A549 (cell line): ENCODE results near the gene PYCARD. TPM values are rescaled to one million over a fixed set of nuclear protein-coding genes. Genes with fewer than 3 reads are reported as not detected.

Source experiments
- ATAC-seq, 2 experiments: fragments of 200-7000 bp in 1 of 2; fragments of >200 bp in 1 of 2; cut with Nextera tagmentation in 1 of 2; cut with Tn5 transposase in 1 of 2; 3 replicates each; pipeline versions ENCODE4 v1.8.0 to v1.9.1; 2018 to 2020; ENCODE audit warnings: mild to moderate bottlenecking in 1 of 2, moderate library complexity in 1 of 2
- CTCF ChIA-PET: fragments of 300-600 bp; sonication (Branson Sonifier 250); formaldehyde crosslinking; extraction: SDS; loops from one replicate; lab custom pipeline; 2021; ENCODE audit warnings: antibody characterized with exemption, inconsistent platforms; lab: Yijun Ruan, JAX
- POLR2A ChIA-PET: fragments of 350-600 bp; formaldehyde crosslinking; extraction: SDS; loops from one replicate; lab custom pipeline; 2021; ENCODE audit warnings: antibody characterized with exemption, inconsistent platforms; lab: Yijun Ruan, JAX
- DNase-seq, 2 experiments: peaks; one replicate each; pipeline versions ENCODE4 v3.0.0 to v3.0.0-alpha.2; 2011 to 2016; ENCODE audit warnings: low read depth in 1 of 2, low spot score in 1 of 2
- FAIRE-seq: peaks from 2 replicates; lab custom pipeline; 2011; peaks lifted over from hg19 to GRCh38; lab: Jason Lieb, UNC
- H3K27ac ChIP-seq, 2 experiments: fragments of >200 bp; sonication (Bioruptor Twin); formaldehyde crosslinking; 3 replicates each; pipeline ENCODE4 v1.5.1; 2016 to 2017
- H3K4me1 ChIP-seq: fragments of >200 bp; sonication (Bioruptor Twin); formaldehyde crosslinking; 3 replicates; pipeline ENCODE4 v1.6.1; 2016
- H3K4me2 ChIP-seq: fragments of >200 bp; sonication (Bioruptor Twin); formaldehyde crosslinking; 3 replicates; pipeline ENCODE4 v1.6.1; 2016
- H3K4me3 ChIP-seq: fragments of >200 bp; sonication (Bioruptor Twin); formaldehyde crosslinking; 3 replicates; pipeline ENCODE4 v1.5.1; 2016
- H3K9me3 ChIP-seq: fragments of >200 bp; sonication (Bioruptor Twin); formaldehyde crosslinking; 3 replicates; pipeline ENCODE4 v1.6.1; 2016
- CBX2 ChIP-seq: fragments of 200-600 bp; sonication (generic); IDR thresholded peaks from 2 replicates; pipeline ENCODE4 v1.6.1; 2016; ENCODE audit warnings: low read depth, mild to moderate bottlenecking, borderline replicate concordance
- CHD4 ChIP-seq: fragments of 200-600 bp; sonication (generic); IDR thresholded peaks from 2 replicates; pipeline ENCODE4 v1.6.1; 2016; ENCODE audit warnings: antibody characterized with exemption, mild to moderate bottlenecking, borderline replicate concordance
- EHF ChIP-seq: fragments of 250-450 bp; sonication (Bioruptor Pico); IDR thresholded peaks from 2 replicates; pipeline ENCODE4 v1.5.0; 2020; ENCODE audit warnings: mild to moderate bottlenecking
- EP300 ChIP-seq, 2 experiments: fragments of >200 bp; sonication (Bioruptor Twin); formaldehyde crosslinking; IDR thresholded peaks; 2 replicates in 1 of 2; 3 replicates in 1 of 2; pipeline ENCODE4 v1.6.1; 2016 to 2017
- FOSB ChIP-seq: fragments of 250-450 bp; sonication (Bioruptor Pico); IDR thresholded peaks from 2 replicates; pipeline ENCODE4 v1.5.0; 2020; ENCODE audit warnings: mild to moderate bottlenecking, moderate library complexity
- FOXS1 ChIP-seq: fragments of 250-450 bp; sonication (Bioruptor Pico); IDR thresholded peaks from 2 replicates; pipeline ENCODE4 v1.5.0; 2020; ENCODE audit warnings: mild to moderate bottlenecking, moderate library complexity
- HEYL ChIP-seq: fragments of 250-450 bp; sonication (Bioruptor Pico); IDR thresholded peaks from 2 replicates; pipeline ENCODE4 v1.8.0; 2021; ENCODE audit warnings: mild to moderate bottlenecking, moderate library complexity
- HOXB13 ChIP-seq: fragments of 250-450 bp; sonication (Bioruptor Pico); IDR thresholded peaks from 2 replicates; pipeline ENCODE4 v1.5.0; 2020; ENCODE audit warnings: low read depth, mild to moderate bottlenecking, moderate library complexity
- JUN ChIP-seq, 2 experiments: fragments of >200 bp; sonication (Bioruptor Twin); formaldehyde crosslinking; IDR thresholded peaks; 2 replicates in 1 of 2; 3 replicates in 1 of 2; pipeline ENCODE4 v1.6.1; 2016 to 2017
- MAZ ChIP-seq: fragments of 150-350 bp; IDR thresholded peaks from 2 replicates; pipeline ENCODE4 v1.6.1; 2014; ENCODE audit warnings: antibody characterized with exemption, low read depth, low read length, borderline replicate concordance
- NPAS2 ChIP-seq: fragments of 250-450 bp; sonication (Bioruptor Pico); IDR thresholded peaks from 2 replicates; pipeline ENCODE4 v1.8.0; 2022; ENCODE audit warnings: mild to moderate bottlenecking, moderate library complexity, borderline replicate concordance
- POLR2A ChIP-seq: IDR thresholded peaks from 2 replicates; pipeline ENCODE4 v1.6.1; 2012; ENCODE audit warnings: mild to moderate bottlenecking, low read length
- RARB ChIP-seq: fragments of 250-450 bp; sonication (Bioruptor Pico); IDR thresholded peaks from 2 replicates; pipeline ENCODE4 v1.8.0; 2021; ENCODE audit warnings: mild to moderate bottlenecking, moderate library complexity
- RNF2 ChIP-seq: fragments of 200-600 bp; sonication (generic); IDR thresholded peaks from 2 replicates; pipeline ENCODE4 v1.6.1; 2016; ENCODE audit warnings: low read depth, mild to moderate bottlenecking, antibody characterized with exemption, moderate library complexity, borderline replicate concordance
- SREBF2 ChIP-seq: fragments of 450-650 bp; IDR thresholded peaks from 2 replicates; pipeline ENCODE4 v1.6.1; 2014; ENCODE audit warnings: mild to moderate bottlenecking, moderate library complexity
- TFCP2L1 ChIP-seq: fragments of 250-450 bp; sonication (Bioruptor Pico); IDR thresholded peaks from 2 replicates; pipeline ENCODE4 v1.5.0; 2021; ENCODE audit warnings: mild to moderate bottlenecking
- ZC3H11A ChIP-seq: fragments of 450-650 bp; IDR thresholded peaks from 2 replicates; pipeline ENCODE4 v1.6.1; 2014; ENCODE audit warnings: antibody characterized with exemption, mild to moderate bottlenecking
- ZNF302 ChIP-seq: fragments of 250-450 bp; sonication (Bioruptor Pico); IDR thresholded peaks from 2 replicates; pipeline ENCODE4 v1.9.0; 2021; ENCODE audit warnings: inconsistent platforms, mild to moderate bottlenecking, moderate library complexity
- WGBS: methylation state at CpG from one replicate; pipeline ENCODE4 v1.1.6; 2017; ENCODE audit errors: missing lambda C conversion rate; 5-methylcytosine and 5-hydroxymethylcytosine counted together
- polyA minus RNA-seq: library from RNA; depleted of rRNA, polyadenylated mRNA; stranded (reverse); fragments of >200 nt; gene quantifications from 2 replicates; pipeline ENCODE4 v1.2.3, GENCODE V29; 2011; rRNA and poly(A)+ RNA removed
- polyA plus RNA-seq, 4 experiments: library from polyadenylated mRNA; depleted of rRNA in 3 of 4; stranded (reverse); fragments of >200 nt; fragmentation: RNase III in 1 of 4; extraction: RNeasy Plus Mini Kit Qiagen cat#74134 plus additional on column Dnase treatment in 1 of 4; gene quantifications; 2 replicates in 3 of 4; 3 replicates in 1 of 4; pipeline ENCODE4 v1.2.3, GENCODE V29; 2011 to 2017
- TF ChIP-seq, protein P1 (sequence below): IDR thresholded peaks from 2 replicates; pipeline ENCODE4 v1.6.1; 2012
- TF ChIP-seq, protein P2 (sequence below): fragments of >200 bp; sonication (Bioruptor Twin); formaldehyde crosslinking; IDR thresholded peaks from 3 replicates; pipeline ENCODE4 v1.6.1; 2016
- TF ChIP-seq, protein P3 (sequence below): IDR thresholded peaks from 2 replicates; pipeline ENCODE4 v1.6.1; 2012
- TF ChIP-seq, protein P4 (sequence below): IDR thresholded peaks from 2 replicates; pipeline ENCODE4 v1.6.1; 2012; ENCODE audit warnings: low read depth, borderline replicate concordance

PYCARD gene
- 16.1 and 20.0 TPM in 2 replicates for polyA plus RNA-seq (2011; rRNA removed)
- 55.4 and 66.6 TPM in 2 replicates for polyA plus RNA-seq (2012; cell fraction: cytosol; rRNA removed)
- polyA plus RNA-seq (2012; cell fraction: nucleus; rRNA removed), result 46.0 and 74.9 TPM in 2 replicates
- 26.4 to 32.2 TPM (median 30.1 TPM) in 3 replicates for polyA plus RNA-seq (2017; fragmentation: RNase III; extraction: RNeasy Plus Mini Kit Qiagen cat#74134 plus additional on column Dnase treatment)
- 12.4 and 15.4 TPM in 2 replicates for polyA minus RNA-seq

DNA sequence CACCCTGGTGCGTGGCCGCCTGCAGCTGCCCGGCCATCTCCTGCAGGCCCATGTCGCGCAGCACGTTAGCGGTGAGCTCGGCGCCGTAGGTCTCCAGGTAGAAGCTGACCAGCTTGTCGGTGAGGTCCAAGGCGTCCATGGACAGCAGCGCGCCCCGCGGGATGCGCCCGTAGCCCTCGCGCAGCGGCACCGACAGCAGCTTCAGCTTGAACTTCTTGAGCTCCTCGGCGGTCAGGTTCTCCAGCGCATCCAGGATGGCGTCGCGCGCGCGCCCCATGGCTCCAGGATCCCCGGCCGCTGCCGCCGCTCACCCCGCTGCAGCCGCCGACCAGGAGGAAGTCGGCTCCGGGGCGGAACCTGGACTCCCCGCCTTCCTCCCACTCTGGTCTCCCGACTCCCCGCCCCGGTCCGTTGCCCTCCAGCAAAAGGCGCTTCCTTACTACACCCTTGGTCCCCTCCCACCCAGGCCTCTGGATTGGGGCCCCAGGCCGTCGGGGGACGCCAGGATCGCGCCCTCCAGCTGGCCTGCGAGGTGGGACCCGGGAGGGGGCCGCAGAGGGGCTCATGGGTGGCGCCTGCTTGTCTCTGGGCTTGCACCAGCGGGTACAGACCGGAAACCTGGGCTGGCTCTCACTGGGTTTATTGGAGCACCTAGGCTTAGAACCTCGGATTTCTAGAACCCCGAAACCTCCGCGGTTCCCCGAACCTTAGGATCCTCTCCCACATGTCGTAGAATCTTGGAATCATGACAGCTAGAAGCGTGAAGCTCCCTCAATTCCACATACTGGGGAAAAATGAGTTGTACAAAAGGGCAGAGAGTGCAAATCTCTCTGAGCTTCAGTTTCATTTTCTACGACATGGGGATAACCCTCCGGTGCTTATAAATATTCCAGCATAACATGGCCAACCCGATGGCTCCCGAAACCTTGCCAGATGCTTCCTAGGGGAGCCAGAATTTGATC is at the start of gene PYCARD:
Gene PYCARD (minus strand): TSS at position 347 of the 962 bp plus-strand sequence. CDS start 70 bp downstream, at position 277.
- WGBS, result 32% methylated on average over 56 of the region's 69 CpGs
- Histone ChIP-seq H3K27ac (peak within 1 kb of the TSS; percentile 69 to 81), H3K9me3 (no peaks in the 10 kb centered on the region), H3K4me3 (peak within 1 kb of the TSS; percentile 55), H3K4me1 (peaks cover 32% of the 10 kb centered on the region), H3K4me2 (peak within 1 kb of the TSS; percentile 79)
- peak in 1 of 2 experiments; percentile 35 for DNase-seq
- ChIA-PET POLR2A (interaction anchor here (0.7 to 2.8 kb wide), 5 partner anchors 9 to 241 kb away, joined by 3 to 20 read pairs (median 5); partner anchors contain the start of gene FUS), CTCF (interaction anchor here (0.5 to 2.0 kb wide), 11 partner anchors 13 to 666 kb away, joined by 3 to 8 read pairs (median 6); partner anchors contain the start of genes HSD3B7 and ZNF843)
- TF ChIP-seq, protein P1, sequence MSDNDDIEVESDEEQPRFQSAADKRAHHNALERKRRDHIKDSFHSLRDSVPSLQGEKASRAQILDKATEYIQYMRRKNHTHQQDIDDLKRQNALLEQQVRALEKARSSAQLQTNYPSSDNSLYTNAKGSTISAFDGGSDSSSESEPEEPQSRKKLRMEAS, result peak; percentile 36
- TF ChIP-seq POLR2A (peak; percentile 51), EHF (CRISPR knock-in tag) (no peak)
- FAIRE-seq, result no peak
- ATAC-seq, result peak; percentile 28 to 49

DNA sequence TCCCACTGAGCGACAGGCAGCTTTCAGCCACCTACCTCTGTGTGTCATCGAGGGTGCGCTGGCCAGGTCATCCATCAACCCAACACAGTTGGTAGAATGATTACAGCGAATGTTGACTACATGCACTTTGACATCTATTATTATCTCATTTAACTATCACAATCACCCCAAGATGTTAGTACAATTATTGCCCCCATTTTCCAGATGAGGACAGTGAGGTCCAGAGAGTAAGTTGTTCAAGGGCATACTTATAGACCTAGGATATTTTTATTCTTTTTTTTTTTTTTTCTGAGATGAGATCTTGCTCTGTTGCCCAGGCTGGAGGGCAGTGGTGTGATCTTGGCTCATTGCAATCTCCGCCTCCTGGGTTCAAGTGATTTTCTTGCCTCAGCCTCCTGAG is 48.9 kb upstream of the PYCARD start:
- H3K9me3 ChIP-seq, result no peaks in the 10 kb centered on the region
- H3K4me1 ChIP-seq, result peaks cover 18% of the 10 kb centered on the region
- no peak for TF ChIP-seq ZNF302 (CRISPR knock-in tag)
- TF ChIP-seq, protein P2, sequence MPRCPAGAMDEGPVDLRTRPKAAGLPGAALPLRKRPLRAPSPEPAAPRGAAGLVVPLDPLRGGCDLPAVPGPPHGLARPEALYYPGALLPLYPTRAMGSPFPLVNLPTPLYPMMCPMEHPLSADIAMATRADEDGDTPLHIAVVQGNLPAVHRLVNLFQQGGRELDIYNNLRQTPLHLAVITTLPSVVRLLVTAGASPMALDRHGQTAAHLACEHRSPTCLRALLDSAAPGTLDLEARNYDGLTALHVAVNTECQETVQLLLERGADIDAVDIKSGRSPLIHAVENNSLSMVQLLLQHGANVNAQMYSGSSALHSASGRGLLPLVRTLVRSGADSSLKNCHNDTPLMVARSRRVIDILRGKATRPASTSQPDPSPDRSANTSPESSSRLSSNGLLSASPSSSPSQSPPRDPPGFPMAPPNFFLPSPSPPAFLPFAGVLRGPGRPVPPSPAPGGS, result no peak
- no peak for TF ChIP-seq CHD4
- TF ChIP-seq FOSB (CRISPR knock-in tag), result no peak
- no peak for TF ChIP-seq JUN (IDR thresholded peaks at IDR 0.05)
- no peak for TF ChIP-seq CBX2
- no peak for TF ChIP-seq HEYL (CRISPR knock-in tag)
- TF ChIP-seq TFCP2L1 (CRISPR knock-in tag), result no peak
- no peak for TF ChIP-seq HOXB13
- TF ChIP-seq ZC3H11A, result no peak
- TF ChIP-seq FOXS1 (CRISPR knock-in tag), result no peak
- H3K4me3 ChIP-seq, result no peak overlapping the region
- ATAC-seq (no peak), DNase-seq (no peak), FAIRE-seq (no peak)
- CTCF ChIA-PET, result interaction anchor here (0.7 kb wide), 1 partner anchor 103 kb away, joined by 3 read pairs; no protein-coding TSS in a partner anchor
- POLR2A ChIA-PET, result no interaction called here
- no peak overlapping the region for H3K27ac ChIP-seq
- no peak overlapping the region for H3K4me2 ChIP-seq
- 95% methylated on average over 5 of the region's 5 CpGs for WGBS

DNA sequence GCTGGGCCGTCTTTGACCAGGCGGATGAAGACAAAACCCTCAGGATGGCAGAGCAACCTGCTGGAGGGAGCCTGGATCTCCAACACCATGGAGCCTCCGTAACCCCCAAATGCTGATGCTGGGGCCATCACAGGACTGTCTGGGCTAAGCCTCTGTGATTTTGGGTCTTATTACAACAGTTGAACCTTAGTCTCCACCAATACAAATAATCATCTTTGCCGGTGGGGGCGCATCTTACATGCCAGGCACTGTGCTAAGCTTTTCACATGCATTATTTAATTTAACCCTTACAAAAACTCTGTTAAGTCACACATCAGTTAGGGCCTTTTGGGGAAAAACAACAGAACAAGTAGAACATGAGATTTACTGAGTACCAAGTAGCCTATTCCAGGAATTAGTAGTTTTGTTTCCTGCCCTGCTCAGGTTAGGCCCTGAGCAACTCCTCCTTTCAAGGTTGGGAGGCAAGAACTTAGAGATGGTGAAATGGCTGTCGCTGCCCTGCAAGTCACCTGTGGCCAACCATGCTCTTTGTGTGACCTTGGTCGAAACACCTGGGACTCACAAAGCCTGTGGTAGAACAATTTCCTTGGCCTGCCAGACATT is 48.3 kb upstream of the PYCARD start:
- ChIA-PET POLR2A (no interaction called here), CTCF (no interaction called here)
- H3K4me1 ChIP-seq, result peaks cover 18% of the 10 kb centered on the region
- no peak for FAIRE-seq
- H3K9me3 ChIP-seq, result no peaks in the 10 kb centered on the region
- DNase-seq, result no peak
- 83% methylated on average over 7 of the region's 7 CpGs for WGBS
- H3K4me2 ChIP-seq, result no peak overlapping the region
- TF ChIP-seq, protein P3, sequence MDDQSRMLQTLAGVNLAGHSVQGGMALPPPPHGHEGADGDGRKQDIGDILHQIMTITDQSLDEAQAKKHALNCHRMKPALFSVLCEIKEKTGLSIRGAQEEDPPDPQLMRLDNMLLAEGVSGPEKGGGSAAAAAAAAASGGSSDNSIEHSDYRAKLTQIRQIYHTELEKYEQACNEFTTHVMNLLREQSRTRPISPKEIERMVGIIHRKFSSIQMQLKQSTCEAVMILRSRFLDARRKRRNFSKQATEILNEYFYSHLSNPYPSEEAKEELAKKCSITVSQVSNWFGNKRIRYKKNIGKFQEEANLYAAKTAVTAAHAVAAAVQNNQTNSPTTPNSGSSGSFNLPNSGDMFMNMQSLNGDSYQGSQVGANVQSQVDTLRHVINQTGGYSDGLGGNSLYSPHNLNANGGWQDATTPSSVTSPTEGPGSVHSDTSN, result no peak
- TF ChIP-seq NPAS2 (CRISPR knock-in tag) (no peak), MAZ (no peak), ZNF302 (CRISPR knock-in tag) (no peak), RNF2 (no peak), SREBF2 (no peak), EP300 (IDR thresholded peaks at IDR 0.05) (no peak), FOSB (CRISPR knock-in tag) (no peak), RARB (CRISPR knock-in tag) (no peak)
- TF ChIP-seq, protein P4, sequence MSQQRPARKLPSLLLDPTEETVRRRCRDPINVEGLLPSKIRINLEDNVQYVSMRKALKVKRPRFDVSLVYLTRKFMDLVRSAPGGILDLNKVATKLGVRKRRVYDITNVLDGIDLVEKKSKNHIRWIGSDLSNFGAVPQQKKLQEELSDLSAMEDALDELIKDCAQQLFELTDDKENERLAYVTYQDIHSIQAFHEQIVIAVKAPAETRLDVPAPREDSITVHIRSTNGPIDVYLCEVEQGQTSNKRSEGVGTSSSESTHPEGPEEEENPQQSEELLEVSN, result no peak
- H3K4me3 ChIP-seq, result no peak overlapping the region
- H3K27ac ChIP-seq, result no peak overlapping the region
- ATAC-seq, result no peak
